Measurements from ENCODE around the gene ATG7. TPM values are rescaled to one million over a fixed set of nuclear protein-coding genes. Genes with fewer than 3 reads are reported as not detected.
"Not testable (repeated sequence)": the region's sequence is repeated elsewhere in the genome, so short reads cannot be mapped to it uniquely, and the experiment has no call there.

ATG7 gene
- total RNA-seq, 1 donor from 2014 or later, result 41.7 TPM

- intact Hi-C loops (cut with micrococcal nuclease), result not testable (repeated sequence)
These were observed 253.9 kb downstream of the ATG7 start for GRCh38 chr3:11526121-11526520.

DNA sequence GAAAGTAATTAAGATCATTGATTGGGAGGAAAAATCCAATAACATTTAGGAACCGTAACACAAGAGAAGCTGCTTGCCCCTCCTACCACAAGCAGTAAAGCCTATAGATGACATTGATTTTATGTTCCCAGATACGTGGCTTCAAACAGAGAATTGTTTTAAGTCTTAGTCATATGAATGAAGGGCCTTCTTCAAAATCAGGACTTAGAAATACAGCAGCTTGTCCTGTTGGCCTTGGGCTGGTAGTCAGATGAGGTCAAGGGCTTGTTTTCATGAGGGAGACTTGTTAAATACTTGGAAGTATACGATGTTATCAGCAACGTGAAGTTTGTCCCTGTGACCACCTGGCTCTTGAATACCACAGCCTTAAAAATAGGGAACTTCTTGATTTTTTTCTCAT lies 257.1 kb downstream of the ATG7 start:
- intact Hi-C loops (cut with micrococcal nuclease), result no loop called here

DNA sequence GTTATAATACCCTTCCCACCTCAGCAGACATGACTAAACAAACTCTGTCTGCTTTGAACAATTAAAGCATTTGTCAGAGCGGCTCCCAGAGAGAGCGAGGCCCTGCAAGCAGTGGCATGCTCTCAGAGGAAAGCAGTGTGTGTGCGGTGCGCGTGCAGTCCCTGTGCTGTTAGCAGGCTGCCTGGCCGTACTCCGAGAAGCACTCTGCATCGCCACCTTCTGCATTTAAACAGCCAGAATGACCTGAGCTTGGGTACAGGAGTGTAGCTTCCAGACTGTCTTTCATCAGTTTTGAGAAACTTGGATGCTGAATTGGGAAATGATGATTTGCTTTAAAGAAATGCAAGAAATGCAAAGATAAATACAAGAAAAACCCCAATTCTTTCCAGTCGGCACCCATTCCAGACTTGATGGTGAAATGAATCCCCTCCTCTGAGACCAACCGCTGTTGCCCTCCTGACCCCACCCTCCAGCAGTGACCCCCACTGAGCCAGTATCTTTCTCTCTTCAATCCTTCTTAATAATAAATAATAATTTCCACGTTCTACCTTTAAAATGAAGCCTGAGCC lies 258.0 kb downstream of the ATG7 start:
- intact Hi-C loops (cut with micrococcal nuclease), result no loop called here

- intact Hi-C loops (cut with micrococcal nuclease), result no loop called here
These were observed 260.8 kb downstream of the ATG7 start for GRCh38 chr3:11532931-11533391.

DNA sequence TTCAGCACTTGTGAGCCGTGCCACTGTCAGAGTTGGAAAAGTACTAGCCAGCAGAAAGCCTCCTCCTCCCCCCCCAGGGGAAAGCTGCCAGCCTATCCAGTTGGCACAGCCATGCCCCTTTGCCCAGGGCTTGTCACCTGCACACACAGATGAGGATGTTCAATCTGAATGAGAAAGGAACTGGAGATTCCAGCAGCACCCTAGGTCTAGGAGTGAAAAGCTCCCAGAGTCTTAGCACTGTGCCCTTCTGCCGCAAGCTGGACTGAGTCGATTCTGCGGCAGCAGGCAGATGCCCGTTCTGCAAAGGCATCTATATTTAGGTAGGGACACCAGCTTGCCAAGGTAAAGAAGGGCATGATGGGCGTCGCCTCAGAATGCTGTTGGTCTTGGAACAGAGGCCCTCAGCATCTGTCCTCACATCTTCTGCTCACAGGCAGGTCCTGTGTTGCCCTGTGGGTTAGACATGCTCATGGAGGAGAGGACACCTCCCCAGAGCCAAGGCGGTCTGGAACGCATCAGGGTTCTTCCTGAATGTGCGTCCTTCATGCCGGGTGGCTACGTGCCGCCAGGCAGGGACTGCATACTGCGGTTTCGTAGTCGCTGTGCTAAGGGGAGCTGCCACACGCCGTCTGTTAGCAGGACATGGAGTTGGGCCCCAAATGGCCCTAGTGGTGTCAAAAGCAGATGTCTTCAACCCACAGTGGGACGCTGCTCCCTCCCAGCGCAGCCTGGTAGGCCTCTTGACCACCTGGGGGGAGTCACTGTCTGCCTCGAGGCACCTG lies 262.0 kb downstream of the ATG7 start:
- intact Hi-C loops (cut with micrococcal nuclease), result no loop called here

- intact Hi-C loops (cut with micrococcal nuclease), result no loop called here
These were observed 262.6 kb downstream of the ATG7 start for GRCh38 chr3:11534793-11535101.

DNA sequence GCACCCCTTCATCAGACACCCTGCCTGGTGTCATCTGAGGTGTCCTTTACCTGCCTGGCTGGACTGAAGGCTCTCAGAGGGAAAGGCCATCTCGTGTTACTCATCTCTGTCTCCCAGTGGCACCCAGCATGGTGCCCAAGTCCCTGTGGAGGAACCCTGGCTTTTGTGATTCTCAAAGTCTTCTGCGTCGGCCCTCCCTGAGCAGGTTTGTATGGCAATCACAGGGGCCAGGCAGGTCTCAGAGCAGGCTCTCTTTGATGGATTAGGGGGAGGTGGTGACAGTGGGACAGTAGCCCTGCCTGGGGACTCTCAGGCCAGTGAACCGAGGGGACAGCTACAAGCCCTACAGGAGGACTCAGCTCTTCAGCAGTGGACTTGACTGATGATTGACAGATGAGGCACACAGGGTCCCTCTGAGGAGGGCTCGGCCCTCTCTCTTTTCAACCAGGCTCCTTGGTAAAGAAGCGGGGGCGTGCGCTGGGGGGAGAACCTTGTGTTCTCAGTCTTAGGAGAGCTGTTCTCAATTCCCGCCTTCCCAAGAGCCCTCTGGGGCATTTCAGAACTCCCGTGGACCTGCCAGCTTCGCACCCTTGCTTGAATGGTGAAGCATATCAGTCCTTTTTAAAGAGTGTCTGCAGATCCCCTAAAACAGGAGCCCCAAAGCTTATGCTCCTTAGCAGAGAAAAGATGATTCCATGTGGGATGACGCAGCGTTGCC lies 263.2 kb downstream of the ATG7 start:
- intact Hi-C loops (cut with micrococcal nuclease), result no loop called here

DNA sequence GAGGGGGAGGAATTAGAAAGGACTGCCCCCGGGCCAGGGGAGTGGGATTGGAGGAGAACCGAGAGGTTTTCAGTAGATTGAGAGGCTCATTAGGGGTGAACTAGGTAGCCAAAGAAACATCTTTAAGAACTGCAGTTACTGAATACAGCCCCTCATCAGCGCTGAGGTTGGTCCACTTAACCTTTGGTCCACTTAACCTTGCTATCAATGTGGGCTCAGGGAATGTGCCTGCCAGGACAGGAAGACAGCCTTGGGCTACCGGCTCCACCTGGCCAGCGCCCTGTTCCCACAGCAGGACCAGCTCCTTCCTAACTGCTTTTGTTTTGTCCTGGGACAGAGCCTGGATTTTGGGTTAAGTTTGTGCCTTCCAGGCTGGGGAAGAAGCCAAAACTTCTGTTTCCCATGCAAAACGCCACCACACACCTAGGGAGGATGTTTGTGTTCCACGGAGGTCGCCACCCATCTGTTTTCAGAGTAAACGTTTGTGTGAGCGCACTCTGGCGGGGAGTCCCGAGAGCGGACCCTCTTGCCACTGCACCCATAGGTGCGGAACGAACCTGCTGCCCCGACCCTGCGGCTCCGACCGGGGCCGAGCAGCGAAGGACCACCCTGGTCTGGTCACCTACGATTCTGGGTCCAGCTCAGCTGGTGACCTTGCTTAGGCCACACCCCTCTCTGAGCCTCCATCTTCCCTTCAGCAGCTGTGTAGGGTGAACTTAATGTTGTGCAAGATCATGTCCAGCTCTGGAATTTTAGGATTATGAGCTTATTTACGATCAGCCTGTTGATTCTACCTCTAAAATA lies 264.1 kb downstream of the ATG7 start:
- intact Hi-C loops (cut with micrococcal nuclease), result no loop called here

- intact Hi-C loops (cut with micrococcal nuclease), result no loop called here
These were observed 264.9 kb downstream of the ATG7 start for GRCh38 chr3:11536936-11537612.

DNA sequence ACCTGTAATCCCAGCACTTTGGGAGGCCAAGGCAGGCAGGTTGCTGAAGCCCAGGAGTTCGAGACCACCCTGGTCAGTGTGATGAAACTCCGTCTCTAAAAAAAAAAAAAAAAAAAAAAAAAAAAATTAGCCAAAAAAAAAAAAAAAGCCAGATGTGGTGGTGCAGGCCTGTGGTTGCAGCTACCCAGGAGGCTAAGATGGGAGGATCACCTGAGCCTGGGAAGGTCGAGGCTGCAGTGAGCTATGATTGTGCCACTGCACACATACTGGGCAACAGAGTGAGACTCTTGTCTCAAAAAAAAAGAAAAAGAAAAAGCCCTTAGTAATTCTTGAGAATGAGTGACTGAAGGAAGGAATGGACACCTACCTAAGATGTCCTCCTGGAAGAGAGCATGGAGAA lies 266.4 kb downstream of the ATG7 start:
- intact Hi-C loops (cut with micrococcal nuclease), result no loop called here

DNA sequence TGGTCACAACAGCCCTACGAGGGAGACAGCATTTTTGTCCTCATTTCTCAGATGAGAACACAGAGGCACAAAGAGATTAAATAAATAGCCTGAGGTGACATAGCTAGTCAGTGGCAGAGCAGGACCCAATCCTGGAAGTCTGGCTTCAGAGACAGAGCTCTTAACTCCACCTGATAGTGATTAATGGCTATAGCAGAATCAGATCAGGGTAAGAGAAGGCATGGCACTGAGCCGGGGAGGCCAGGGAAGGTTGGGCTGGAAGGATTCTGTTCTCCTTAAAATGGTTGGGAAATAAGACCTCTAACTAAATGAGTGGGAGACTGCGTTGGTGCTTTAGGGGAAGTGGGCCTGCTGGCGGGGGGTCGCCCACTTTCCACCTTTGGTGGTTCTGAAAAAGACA lies 267.0 kb downstream of the ATG7 start:
- intact Hi-C loops (cut with micrococcal nuclease), result no loop called here

- intact Hi-C loops (cut with micrococcal nuclease), result no loop called here
These were observed 267.5 kb downstream of the ATG7 start for GRCh38 chr3:11539677-11540076.

- intact Hi-C loops (cut with micrococcal nuclease), result no loop called here
These were observed 269.4 kb downstream of the ATG7 start for GRCh38 chr3:11541321-11542303.

- intact Hi-C loops (cut with micrococcal nuclease), result no loop called here
These were observed 270.4 kb downstream of the ATG7 start for GRCh38 chr3:11542551-11542950.

DNA sequence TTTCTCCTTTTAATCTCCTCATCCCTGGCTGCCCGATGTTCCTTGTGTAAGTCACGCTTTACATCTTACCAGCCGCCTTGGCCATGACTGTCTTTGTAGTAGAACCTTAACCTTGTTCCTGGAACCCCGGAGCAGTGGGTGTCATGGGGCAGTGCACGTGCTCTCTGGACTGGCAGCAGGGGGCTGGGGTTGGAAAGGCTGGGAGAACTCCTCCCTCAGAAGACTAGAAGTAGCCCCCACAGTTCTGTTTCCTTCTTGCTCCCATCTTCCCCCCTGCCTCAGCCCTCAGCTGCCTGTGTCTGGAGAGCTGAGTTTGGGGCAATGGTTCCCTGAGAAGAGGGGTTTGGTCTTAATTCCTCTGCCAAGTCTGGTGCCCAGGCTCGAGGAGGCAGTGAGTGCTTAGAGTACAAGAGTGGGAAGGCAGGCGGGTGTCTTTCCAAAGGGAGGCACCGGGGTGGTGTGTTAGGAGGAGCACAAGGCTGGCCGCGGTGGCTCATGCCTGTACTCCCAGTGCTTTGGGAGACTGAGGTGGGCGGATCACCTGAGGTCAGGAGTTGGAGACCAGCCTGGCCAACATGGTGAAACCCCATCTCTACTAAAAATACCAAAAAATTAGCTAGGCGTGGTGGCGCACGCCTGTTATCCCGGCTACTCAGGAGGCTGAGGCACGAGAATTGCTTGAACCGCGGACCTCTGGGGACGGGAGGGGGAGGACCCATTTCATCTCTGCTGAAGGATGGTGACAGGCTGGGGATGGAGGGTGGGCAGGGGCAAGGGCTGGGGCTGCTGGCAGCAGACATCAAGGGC lies 271.1 kb downstream of the ATG7 start:
- intact Hi-C loops (cut with micrococcal nuclease), result no loop called here

GRCh38 chr3:11543948-11544387 lies 271.8 kb downstream of the ATG7 start:
- intact Hi-C loops (cut with micrococcal nuclease), result no loop called here

GRCh38 chr3:11544412-11545181 lies 272.4 kb downstream of the ATG7 start:
- intact Hi-C loops (cut with micrococcal nuclease), result no loop called here

DNA sequence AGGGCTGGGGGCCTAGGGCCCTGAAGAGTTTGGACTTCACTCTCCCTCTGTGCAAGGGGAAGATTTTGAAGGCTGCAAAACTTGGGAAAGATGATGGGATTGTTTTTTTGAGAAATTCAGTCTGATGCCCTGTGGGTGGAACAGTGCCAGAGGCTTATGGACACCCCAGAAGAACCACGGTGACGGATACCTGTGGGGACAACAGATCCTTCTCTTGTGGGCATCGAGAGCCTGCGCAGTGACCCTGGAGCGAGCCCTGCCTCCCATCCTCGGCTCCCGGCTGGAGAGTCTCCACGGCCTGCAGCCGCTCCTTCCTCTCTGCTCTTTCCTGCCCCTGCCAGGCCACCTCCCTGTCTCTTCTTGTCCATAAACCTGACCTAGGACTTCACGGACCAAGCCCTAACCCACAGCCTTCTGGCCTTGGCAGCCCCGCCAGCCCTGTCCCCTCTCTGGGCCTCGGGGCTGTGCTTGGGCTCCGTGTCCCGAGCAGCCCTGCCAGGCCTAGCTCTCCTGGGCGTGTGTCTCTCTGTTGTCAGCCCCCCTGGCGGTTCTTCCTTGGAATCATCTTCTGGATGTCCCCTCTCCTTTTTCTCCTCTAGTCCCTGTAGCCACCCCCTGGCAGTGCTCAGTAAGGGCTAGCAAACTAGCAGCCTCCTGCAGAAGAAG lies 273.1 kb downstream of the ATG7 start:
- intact Hi-C loops (cut with micrococcal nuclease), result no loop called here

Measured in T-helper 1 cell treated with Interleukin-12 subunit alpha and Interleukin-12 subunit beta and Interleukin-4 antibody, amounts not matched to agents 30 ng/mL and 1 ng/mL, for 36 hours (primary cell).